HG03520 (cell line): ENCODE measurements around the gene KHDRBS2.
"Not testable (repeated sequence)": the region's sequence is repeated elsewhere in the genome, so short reads cannot be mapped to it uniquely, and the experiment has no call there.

ENCODE experiments used
- ATAC-seq: cut with Tn5 transposase; IDR thresholded peaks from one replicate; pipeline ENCODE4 v1.9.1; 2021; ENCODE audit warnings: mild to moderate bottlenecking, moderate library complexity; ENCODE audit not compliant: unreplicated experiment

The KHDRBS2 gene

GRCh38 chr6:61886608-61887259 lies 399.3 kb downstream of the KHDRBS2 start:
- no peak for ATAC-seq

- no peak for ATAC-seq
Observed at GRCh38 chr6:61869632-61870400, 416.2 kb downstream of the KHDRBS2 start.

GRCh38 chr6:61868507-61869080 lies 417.4 kb downstream of the KHDRBS2 start:
- ATAC-seq: no peak

DNA sequence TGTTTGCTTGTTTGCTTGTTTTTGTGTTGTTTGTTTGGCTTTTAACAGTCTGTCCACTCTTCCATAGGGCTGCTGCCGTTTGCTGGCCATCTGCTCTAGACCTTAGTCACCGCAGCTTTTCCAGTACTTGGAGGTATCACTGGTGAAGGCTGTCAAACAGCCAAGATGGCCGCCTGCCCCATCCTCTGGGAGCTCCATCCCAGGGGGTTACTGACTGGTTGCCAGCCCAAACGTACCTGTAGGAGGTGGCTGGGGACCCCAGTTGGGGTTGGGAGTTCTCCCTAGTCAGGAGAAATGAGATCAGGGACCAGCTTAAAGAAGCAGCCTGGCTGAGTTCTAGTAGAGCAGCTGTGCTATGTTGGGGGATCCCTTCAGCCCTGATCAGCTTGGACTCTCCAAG lies 418.4 kb downstream of the KHDRBS2 start:
- no peak for ATAC-seq

DNA sequence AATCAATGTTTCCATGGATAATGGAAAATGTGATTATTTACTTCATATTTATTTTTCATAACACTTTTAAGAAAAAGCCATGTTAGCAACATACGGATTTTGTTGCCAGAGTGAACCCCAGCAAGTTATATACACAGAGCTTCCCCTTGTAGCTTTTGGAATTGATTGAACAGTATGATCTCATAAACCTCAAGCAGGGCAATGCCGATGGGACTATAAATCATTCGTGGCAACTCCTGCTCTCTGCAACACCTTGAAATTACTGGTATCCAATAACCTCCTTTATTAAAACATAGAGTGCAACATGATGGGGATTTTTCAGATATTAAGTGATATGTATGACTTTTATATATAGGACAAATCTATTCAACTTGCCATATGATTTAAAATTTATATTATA lies 428.5 kb downstream of the KHDRBS2 start:
- ATAC-seq: no peak

DNA sequence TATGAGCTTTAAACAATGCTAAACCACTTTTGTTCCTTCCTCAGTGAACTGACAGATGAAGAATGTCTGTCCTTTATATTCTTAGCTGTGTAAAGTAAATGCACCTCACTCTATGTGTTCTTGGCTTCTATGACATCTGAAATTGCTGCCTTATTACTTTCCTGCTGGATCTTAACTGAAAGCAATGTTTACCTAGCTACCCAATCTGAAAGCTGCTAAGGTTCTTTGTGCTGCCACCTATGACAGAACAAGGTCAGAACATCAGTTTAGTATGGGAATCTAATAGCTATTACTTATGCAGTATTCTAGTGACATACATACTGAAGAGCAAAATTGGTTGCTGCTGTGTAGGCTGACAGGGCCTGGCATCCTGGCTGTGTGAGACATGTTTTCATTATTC lies 444.1 kb downstream of the KHDRBS2 start:
- no peak for ATAC-seq

- ATAC-seq: no peak
Observed at GRCh38 chr6:61835237-61835636, 450.8 kb downstream of the KHDRBS2 start.

GRCh38 chr6:61833176-61833755 lies 452.8 kb downstream of the KHDRBS2 start:
- no peak for ATAC-seq

- no peak for ATAC-seq
Observed at GRCh38 chr6:61817716-61818115, 468.3 kb downstream of the KHDRBS2 start.

GRCh38 chr6:61810047-61810446 lies 476.0 kb downstream of the KHDRBS2 start:
- ATAC-seq: no peak

DNA sequence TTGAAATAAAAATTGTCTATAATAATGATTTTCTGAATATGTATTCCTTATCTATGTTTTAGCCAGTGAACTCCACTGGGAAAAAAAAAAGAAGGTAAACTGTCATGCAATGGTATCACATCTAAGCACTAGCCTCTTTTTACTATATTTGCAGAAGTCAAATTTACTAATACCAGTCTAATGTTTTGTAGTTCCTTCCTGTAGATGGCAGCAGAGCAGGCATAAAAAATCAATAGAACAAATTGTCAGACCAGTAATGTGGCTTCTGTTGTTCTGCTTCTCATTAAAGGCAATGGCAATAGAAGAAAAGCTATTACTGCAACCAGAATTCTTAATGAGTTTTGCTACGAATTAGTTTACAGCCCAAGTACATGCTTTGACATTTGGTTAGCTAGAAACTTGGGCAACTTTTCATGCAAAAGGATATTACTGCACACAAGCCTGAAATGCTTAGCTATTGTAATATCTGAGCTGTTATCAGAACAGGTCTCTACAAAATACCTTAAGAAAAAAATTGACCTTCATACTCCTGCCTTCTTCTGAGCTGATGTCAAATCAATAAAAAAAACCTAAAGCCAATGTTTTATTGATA lies 476.9 kb downstream of the KHDRBS2 start:
- ATAC-seq: peak; percentile 67

DNA sequence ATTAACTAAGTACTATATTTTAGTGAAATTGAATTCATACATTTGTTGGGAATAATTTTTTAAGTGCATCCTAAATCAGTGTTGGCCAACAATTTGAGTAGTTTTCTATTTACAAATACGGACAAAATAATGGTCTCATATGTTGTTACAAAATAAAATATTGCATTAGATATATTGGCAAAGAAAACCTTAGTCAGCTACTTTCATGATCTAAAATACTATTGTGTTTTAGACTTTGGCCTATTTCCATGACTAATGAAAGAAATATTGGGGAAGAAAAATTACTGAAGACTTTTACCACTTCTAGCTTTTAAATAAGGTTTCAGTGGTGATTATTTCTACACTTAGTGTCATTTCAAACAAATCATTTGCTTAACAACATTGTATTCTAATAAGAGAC lies 498.0 kb downstream of the KHDRBS2 start:
- no peak for ATAC-seq

DNA sequence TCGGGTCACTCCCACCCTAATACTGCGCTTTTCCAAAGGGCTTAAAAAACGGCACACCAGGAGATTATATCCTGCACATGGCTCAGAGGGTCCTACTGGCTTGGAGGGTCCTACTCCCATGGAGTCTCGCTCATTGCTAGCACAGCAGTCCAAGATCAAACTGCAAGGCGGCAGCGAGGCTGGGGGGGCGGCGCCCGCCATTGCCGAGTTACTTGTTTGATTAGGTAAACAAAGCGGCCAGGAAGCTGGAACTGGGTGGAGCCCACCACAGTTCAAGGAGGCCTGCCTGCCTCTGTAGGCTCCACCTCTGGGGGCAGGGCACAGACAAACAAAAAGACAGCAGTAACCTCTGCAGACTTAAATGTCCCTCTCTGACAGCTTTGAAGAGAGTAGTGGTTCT lies 516.6 kb downstream of the KHDRBS2 start:
- not testable (repeated sequence) for ATAC-seq

DNA sequence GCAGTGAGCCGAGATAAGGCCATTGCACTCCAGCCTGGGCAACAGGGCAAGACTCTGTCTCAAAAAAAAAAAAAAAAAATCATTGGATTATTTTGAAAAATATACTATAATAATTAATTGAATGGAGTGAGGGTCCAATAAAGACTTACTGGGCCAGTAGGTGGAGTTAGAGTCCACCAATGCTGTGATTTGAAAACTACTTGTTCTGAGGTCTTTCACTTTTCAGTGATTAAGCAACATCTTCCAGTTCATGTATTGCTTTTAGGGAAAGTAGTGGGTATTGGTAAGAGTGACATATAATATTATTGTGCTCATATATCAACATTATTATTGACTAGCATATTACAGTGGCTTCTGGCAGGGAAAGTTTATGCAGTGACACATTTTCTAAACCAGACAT lies 530.3 kb downstream of the KHDRBS2 start:
- no peak for ATAC-seq

- no peak for ATAC-seq
Observed at GRCh38 chr6:61751986-61752385, 534.0 kb downstream of the KHDRBS2 start.

DNA sequence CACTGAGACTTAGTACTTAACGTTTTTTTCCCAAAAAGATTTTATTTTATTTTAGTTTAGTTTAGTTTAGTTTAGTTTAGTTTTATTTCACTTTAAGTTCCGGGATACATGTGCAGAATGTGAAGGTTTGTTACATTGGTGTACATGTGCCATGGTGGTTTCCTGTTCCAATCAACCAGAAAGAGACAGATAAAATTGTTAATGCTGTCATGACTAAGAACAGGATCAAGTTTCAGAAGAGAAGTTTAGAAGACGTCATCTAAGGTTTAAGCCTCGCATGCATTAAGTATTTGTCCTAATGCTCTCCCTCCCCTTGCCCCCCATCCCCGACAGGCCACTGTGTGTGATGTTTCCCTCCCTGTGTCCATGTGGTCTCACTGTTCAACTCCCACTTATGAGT lies 540.0 kb downstream of the KHDRBS2 start:
- ATAC-seq: no peak

DNA sequence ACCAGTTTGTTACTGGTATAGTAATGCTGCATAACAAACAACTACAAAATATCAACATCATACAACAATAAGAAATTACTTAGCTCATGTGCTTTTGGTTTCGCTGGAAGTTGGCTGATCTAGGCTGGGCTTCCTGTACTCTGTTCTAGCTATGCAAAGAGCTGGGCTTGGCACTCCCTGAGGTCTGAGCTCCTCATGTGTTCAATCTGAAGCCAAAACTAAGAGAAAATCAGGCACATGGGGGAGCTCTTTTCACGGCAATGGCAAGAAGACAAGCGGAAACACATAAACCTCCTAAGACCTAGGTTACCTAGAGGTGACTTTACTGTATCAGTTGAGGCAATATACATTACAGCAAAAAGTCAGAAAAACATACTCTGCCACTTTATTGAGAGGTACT lies 574.2 kb downstream of the KHDRBS2 start:
- ATAC-seq: no peak

GRCh38 chr6:61688165-61688564 lies 597.9 kb downstream of the KHDRBS2 start:
- no peak for ATAC-seq

- ATAC-seq: no peak
Observed at GRCh38 chr6:61682562-61682961, 603.5 kb downstream of the KHDRBS2 start.

- no peak for ATAC-seq
Observed at GRCh38 chr6:61679625-61680024, 606.4 kb downstream of the KHDRBS2 start.

GRCh38 chr6:61675734-61676133 lies 610.3 kb downstream of the KHDRBS2 start:
- ATAC-seq: no peak
